ENCODE measurements around the gene MMEL1.

GRCh38 chr1:2547210-2548067 lies 85.4 kb downstream of the MMEL1 start:
- TF ChIP-seq CTCF (IDR thresholded peaks at IDR 0.05; ENCODE audit: insufficient read depth, low read length) (no peak), REST (IDR thresholded peaks at IDR 0.05; ENCODE audit: insufficient replicate concordance, low read depth) (no peak)
